Activated naive CD4-positive, alpha-beta T cell treated with anti-CD3 and anti-CD28 coated beads, Interleukin-2, amount 10 ng/mL, durations not matched to agents 7 days and 5 days (primary cell): ENCODE measurements around the gene SPRED2.

Experiments
- CTCF ChIA-PET: fragments of 350-600 bp; sonication (Branson Sonifier 250); formaldehyde crosslinking; loops from one replicate; lab custom pipeline; 2021; ENCODE audit warnings: antibody characterized with exemption; lab: Charles Lee
- DNase-seq: peaks from one replicate; pipeline ENCODE4 v3.0.0-alpha.2; 2020
- H3K27ac Mint-ChIP-seq: one replicate; pipeline ENCODE4 v1.8.0; 2021; ENCODE audit warnings: mild to moderate bottlenecking, moderate library complexity, mixed read lengths
- H3K27me3 Mint-ChIP-seq: one replicate; pipeline ENCODE4 v1.8.0; 2021; ENCODE audit warnings: mild to moderate bottlenecking, mixed read lengths
- H3K36me3 Mint-ChIP-seq: one replicate; pipeline ENCODE4 v1.8.0; 2021; ENCODE audit warnings: mixed read lengths
- H3K4me1 Mint-ChIP-seq: one replicate; pipeline ENCODE4 v1.8.0; 2021; ENCODE audit warnings: mixed read lengths
- H3K4me3 Mint-ChIP-seq: one replicate; pipeline ENCODE4 v1.8.0; 2021; ENCODE audit warnings: mild to moderate bottlenecking, moderate library complexity, mixed read lengths
- H3K9me3 Mint-ChIP-seq: one replicate; pipeline ENCODE4 v1.8.0; 2021; ENCODE audit warnings: mixed read lengths

The SPRED2 gene

DNA sequence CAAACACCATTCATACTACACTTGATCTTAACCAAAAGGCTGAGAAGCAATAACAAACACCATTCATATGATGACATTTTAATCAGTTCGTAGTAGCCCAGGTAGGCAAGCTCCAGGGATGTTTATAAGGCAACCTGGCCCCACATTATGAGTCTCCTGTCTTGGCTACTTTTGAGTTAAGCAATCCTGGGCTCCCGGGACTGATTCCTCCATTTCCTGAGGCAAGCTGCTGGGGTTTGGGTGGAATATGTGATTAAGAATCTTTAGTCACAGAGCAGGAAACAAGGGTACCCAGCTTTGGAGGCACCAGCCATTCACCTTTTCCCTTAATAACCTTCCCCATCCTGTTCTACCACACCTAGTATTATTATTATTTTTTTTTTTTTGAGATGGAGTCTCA lies 24.5 kb upstream of the SPRED2 start:
- Mint-ChIP-seq H3K4me3 (no peak overlapping the region), H3K36me3 (no peaks in the 10 kb centered on the region), H3K27me3 (peaks cover 54% of the 10 kb centered on the region), H3K4me1 (no peaks in the 10 kb centered on the region), H3K9me3 (no peaks in the 10 kb centered on the region), H3K27ac (no peak overlapping the region)
- CTCF ChIA-PET = no interaction called here
- DNase-seq = no peak

- H3K27ac Mint-ChIP-seq = no peak overlapping the region
Measured at GRCh38 chr2:65456064-65456463, 23.7 kb upstream of the SPRED2 start.

GRCh38 chr2:65453916-65454315 lies 21.5 kb upstream of the SPRED2 start:
- DNase-seq = no peak
- H3K9me3 Mint-ChIP-seq = no peaks in the 10 kb centered on the region
- H3K27me3 Mint-ChIP-seq = peaks cover 46% of the 10 kb centered on the region
- H3K27ac Mint-ChIP-seq = no peak overlapping the region
- H3K4me1 Mint-ChIP-seq = no peaks in the 10 kb centered on the region
- H3K4me3 Mint-ChIP-seq = no peak overlapping the region
- no peaks in the 10 kb centered on the region for H3K36me3 Mint-ChIP-seq
- CTCF ChIA-PET = no interaction called here

More at GRCh38 chr2:65456064-65456463, 23.7 kb upstream of the SPRED2 start:
- CTCF ChIA-PET = no interaction called here
- DNase-seq = no peak
- Mint-ChIP-seq H3K9me3 (no peaks in the 10 kb centered on the region), H3K4me3 (no peak overlapping the region), H3K36me3 (no peaks in the 10 kb centered on the region), H3K4me1 (no peaks in the 10 kb centered on the region), H3K27me3 (peaks cover 54% of the 10 kb centered on the region)

DNA sequence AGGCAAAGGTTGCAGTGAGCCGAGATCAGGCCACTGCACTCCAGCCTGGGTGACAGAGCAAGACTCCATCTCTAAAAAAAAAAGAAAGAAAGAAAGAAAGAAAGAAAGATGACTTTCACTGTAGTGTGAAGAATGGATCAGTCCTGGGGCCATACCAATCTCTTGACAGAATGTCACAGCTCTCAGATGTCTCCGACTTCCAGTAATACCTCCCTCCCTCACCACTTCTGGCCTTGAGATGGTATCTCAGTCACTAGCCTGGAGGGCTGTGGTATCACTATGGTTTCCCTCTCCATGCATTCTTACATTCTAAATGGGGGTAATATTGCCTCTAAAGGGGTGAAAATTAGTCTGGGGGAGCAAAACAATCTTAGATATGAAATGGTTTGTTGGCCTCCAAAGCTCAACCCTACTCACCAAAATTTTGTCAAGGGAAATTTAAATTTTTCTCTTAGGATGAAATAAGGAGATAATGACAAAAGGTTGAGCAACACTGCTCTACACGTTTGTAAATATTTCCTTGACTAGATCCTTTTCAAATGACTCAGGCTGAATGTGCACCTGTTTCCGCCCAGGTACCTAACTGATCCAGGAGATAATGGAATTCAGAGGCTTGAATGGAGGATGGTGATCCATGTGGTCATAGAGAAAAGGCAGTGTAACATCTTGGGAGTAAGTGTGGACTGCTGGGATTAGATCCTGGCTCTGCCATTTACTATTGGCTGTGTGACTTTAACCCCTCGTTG lies 19.9 kb upstream of the SPRED2 start:
- no peak overlapping the region for H3K27ac Mint-ChIP-seq

DNA sequence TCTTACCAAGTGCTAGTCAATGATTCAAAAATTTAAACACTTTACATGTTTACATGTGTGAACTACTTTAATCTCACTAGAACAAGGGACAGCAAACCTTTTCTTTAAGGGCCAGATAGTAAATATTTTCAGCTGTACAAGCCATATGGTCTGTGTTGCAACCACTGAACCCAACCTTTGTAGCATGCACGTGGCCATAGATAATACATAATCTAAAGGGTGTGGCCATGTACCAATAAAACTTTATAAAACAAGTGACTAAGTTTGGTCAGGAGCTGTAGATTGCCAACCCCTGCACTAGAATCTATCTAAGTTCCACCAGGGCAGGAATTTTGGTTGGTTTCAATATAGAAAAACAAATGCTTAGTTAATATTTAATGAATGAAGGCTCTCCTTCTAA lies 18.4 kb upstream of the SPRED2 start:
- Mint-ChIP-seq H3K36me3 (no peaks in the 10 kb centered on the region), H3K4me1 (no peaks in the 10 kb centered on the region), H3K4me3 (no peak overlapping the region), H3K9me3 (no peaks in the 10 kb centered on the region), H3K27ac (no peak overlapping the region), H3K27me3 (peaks cover 43% of the 10 kb centered on the region)
- CTCF ChIA-PET = no interaction called here
- no peak for DNase-seq

More for the DNA sequence above, 19.9 kb upstream of the SPRED2 start:
- CTCF ChIA-PET = no interaction called here
- DNase-seq = no peak
- no peaks in the 10 kb centered on the region for H3K36me3 Mint-ChIP-seq
- H3K27me3 Mint-ChIP-seq = peaks cover 42% of the 10 kb centered on the region
- no peak overlapping the region for H3K4me3 Mint-ChIP-seq
- H3K4me1 Mint-ChIP-seq = no peaks in the 10 kb centered on the region
- no peaks in the 10 kb centered on the region for H3K9me3 Mint-ChIP-seq

DNA sequence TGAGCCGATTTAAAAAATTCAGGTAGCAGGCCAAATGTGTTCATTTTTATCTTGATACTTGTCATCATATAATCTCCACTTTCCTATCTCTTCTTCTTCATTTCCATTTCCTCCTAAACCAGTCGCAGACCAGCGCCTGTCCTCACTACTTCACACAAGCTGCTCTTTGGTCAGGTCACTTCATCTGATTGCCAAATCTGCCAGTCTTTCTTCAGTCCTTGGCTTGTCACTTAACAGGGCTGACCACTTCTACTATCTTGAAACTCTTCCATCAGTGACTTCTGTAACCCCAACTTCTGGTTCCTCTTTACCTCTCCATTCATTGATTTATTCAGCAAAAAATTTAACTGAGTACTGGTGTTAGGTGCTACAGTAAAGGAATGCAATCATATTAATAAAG lies 18.0 kb upstream of the SPRED2 start:
- no peaks in the 10 kb centered on the region for H3K36me3 Mint-ChIP-seq
- peaks cover 40% of the 10 kb centered on the region for H3K27me3 Mint-ChIP-seq
- no peak overlapping the region for H3K27ac Mint-ChIP-seq
- CTCF ChIA-PET = no interaction called here
- no peaks in the 10 kb centered on the region for H3K9me3 Mint-ChIP-seq
- H3K4me1 Mint-ChIP-seq = no peaks in the 10 kb centered on the region
- no peak for DNase-seq
- no peak overlapping the region for H3K4me3 Mint-ChIP-seq

GRCh38 chr2:65443509-65444186 lies 11.2 kb upstream of the SPRED2 start:
- Mint-ChIP-seq H3K4me3 (no peak overlapping the region), H3K36me3 (no peaks in the 10 kb centered on the region), H3K27ac (no peak overlapping the region), H3K9me3 (no peaks in the 10 kb centered on the region), H3K27me3 (peaks cover 46% of the 10 kb centered on the region), H3K4me1 (no peaks in the 10 kb centered on the region)
- DNase-seq = no peak
- CTCF ChIA-PET = no interaction called here

- Mint-ChIP-seq H3K27me3 (peaks cover 52% of the 10 kb centered on the region), H3K27ac (no peak overlapping the region), H3K36me3 (no peaks in the 10 kb centered on the region), H3K9me3 (no peaks in the 10 kb centered on the region), H3K4me1 (no peaks in the 10 kb centered on the region), H3K4me3 (no peak overlapping the region)
- DNase-seq = no peak
- CTCF ChIA-PET = no interaction called here
Measured at GRCh38 chr2:65442420-65443020, 10.1 kb upstream of the SPRED2 start.

- Mint-ChIP-seq H3K4me3 (no peak overlapping the region), H3K36me3 (no peaks in the 10 kb centered on the region), H3K27ac (no peak overlapping the region), H3K27me3 (peaks cover 80% of the 10 kb centered on the region), H3K4me1 (peaks cover 18% of the 10 kb centered on the region), H3K9me3 (no peaks in the 10 kb centered on the region)
- DNase-seq = no peak
- CTCF ChIA-PET = no interaction called here
Measured at GRCh38 chr2:65438137-65438899, 5.9 kb upstream of the SPRED2 start.

DNA sequence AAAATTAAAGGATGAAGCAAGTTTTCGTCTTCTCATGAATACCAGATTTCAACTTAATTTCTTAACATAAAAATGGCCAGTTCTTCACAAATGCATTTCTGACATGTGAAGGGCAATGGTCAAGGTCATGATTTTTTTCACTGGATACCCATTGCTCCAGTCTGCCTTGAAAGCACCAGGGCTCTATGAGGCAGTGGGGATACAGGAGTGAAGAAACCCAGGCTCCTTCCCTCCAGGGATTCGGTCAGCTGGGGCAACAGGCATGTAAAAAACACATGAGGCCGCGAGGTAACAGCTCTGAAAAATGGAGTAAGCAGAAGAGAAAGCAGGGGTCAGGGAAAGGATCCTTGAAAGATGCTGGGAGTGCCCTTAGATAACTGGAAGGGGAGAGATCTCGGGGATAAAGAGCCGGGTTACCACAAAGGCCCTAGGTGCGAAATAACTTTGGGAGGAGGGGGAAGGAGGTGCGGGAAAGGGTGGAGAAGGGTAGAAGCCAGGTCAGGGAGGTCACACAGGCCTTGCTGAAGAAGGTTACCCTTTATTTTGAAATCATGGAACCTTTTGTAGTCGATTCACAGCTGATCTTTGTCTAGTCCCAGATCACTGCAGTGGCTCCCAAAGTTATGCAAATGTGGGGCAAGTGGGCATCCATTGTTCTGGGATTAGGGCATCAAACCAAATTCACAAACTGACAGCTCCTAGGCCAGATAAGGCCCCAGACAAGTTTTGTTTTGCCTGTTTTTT lies 5.2 kb upstream of the SPRED2 start:
- H3K27ac Mint-ChIP-seq = no peak overlapping the region
- H3K4me1 Mint-ChIP-seq = peaks cover 23% of the 10 kb centered on the region
- H3K27me3 Mint-ChIP-seq = peaks cover 85% of the 10 kb centered on the region
- H3K36me3 Mint-ChIP-seq = no peaks in the 10 kb centered on the region
- no peaks in the 10 kb centered on the region for H3K9me3 Mint-ChIP-seq
- DNase-seq = no peak
- CTCF ChIA-PET = no interaction called here
- peak overlapping the region; percentile 81 for H3K4me3 Mint-ChIP-seq

GRCh38 chr2:65436824-65437221 lies 4.4 kb upstream of the SPRED2 start:
- H3K4me3 Mint-ChIP-seq = peak overlapping the region; percentile 81
- no peaks in the 10 kb centered on the region for H3K36me3 Mint-ChIP-seq
- no peak overlapping the region for H3K27ac Mint-ChIP-seq
- H3K4me1 Mint-ChIP-seq = peaks cover 23% of the 10 kb centered on the region
- no peak for DNase-seq
- peaks cover 81% of the 10 kb centered on the region for H3K27me3 Mint-ChIP-seq
- CTCF ChIA-PET = interaction anchor here (0.6 to 2.9 kb wide), 2 partner anchors 54 to 158 kb away, joined by 4 to 11 read pairs; no protein-coding TSS in a partner anchor
- H3K9me3 Mint-ChIP-seq = no peaks in the 10 kb centered on the region

- H3K4me3 Mint-ChIP-seq = peak overlapping the region; percentile 81
- H3K36me3 Mint-ChIP-seq = no peaks in the 10 kb centered on the region
- peak overlapping the region; percentile 69 for H3K27ac Mint-ChIP-seq
Measured at GRCh38 chr2:65436169-65436823, 3.9 kb upstream of the SPRED2 start.

GRCh38 chr2:65435625-65436168 lies 3.3 kb upstream of the SPRED2 start:
- H3K27ac Mint-ChIP-seq = no peak overlapping the region
- CTCF ChIA-PET = interaction anchor here (1.7 to 2.9 kb wide), 2 partner anchors 53 to 171 kb away, joined by 7 to 11 read pairs; no protein-coding TSS in a partner anchor

More at GRCh38 chr2:65436169-65436823, 3.9 kb upstream of the SPRED2 start:
- DNase-seq = peak; percentile 62
- CTCF ChIA-PET = interaction anchor here (0.6 to 2.9 kb wide), 3 partner anchors 54 to 171 kb away, joined by 4 to 11 read pairs (median 7); no protein-coding TSS in a partner anchor
- Mint-ChIP-seq H3K4me1 (peaks cover 23% of the 10 kb centered on the region), H3K27me3 (peaks cover 78% of the 10 kb centered on the region), H3K9me3 (no peaks in the 10 kb centered on the region)

More at GRCh38 chr2:65435625-65436168, 3.3 kb upstream of the SPRED2 start:
- Mint-ChIP-seq H3K27me3 (peaks cover 80% of the 10 kb centered on the region), H3K36me3 (no peaks in the 10 kb centered on the region), H3K9me3 (no peaks in the 10 kb centered on the region), H3K4me1 (peaks cover 23% of the 10 kb centered on the region), H3K4me3 (peak overlapping the region; percentile 81)
- DNase-seq = peak; percentile 63
